H54 (cell line): ENCODE data around the gene MAPK1IP1L.

Experiments
- DNase-seq: peaks from one replicate; pipeline ENCODE4 v3.0.0; 2011; ENCODE audit warnings: low spot score, mixed read lengths; ENCODE audit not compliant: insufficient read length
- FAIRE-seq: peaks from 3 replicates; lab custom pipeline; 2011; peaks lifted over from hg19 to GRCh38; lab: Jason Lieb, UNC
- POLR2A ChIP-seq: IDR thresholded peaks from 2 replicates; pipeline ENCODE4 v1.6.1; 2011; ENCODE audit warnings: low read depth, mild to moderate bottlenecking, low read length

MAPK1IP1L gene

DNA sequence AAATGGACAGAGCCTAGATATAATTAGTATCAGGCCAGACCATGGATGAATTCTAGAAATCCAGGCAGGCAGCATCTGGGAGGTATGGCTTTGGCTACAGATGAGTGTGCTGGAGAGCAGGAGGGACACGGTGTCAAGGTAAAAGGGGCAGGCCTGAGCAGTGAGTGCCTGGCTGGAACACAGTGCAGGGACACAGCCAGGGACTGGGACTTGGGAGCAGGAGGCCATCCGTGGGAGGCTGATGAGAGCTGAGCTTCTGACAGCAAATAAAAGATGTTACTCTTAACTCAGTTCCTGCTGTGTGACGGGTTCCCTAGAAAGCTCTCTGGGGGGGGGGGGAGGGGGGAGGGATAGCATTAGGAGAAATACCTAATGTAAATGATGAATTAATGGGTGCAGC, 64.0 kb downstream of the MAPK1IP1L start:
- DNase-seq (no peak), FAIRE-seq (no peak)
- TF ChIP-seq POLR2A, result no peak

DNA sequence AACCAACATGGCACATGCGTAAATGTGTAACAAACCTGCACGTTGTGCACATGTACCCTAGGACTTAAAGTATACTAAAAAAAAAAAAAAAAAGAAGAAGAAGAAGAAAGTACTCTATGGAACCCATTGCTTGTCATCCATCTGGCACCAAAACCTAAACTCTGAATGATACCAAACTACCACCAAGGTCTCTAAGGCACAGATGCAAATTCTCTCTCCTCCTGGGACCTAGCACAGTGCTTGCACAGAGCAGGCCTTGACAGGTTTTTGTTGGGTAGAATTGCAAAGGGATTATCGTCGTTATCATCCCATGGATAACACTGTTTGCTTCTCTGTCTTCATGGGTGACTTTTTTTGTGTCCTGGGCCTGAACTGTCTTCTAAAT, 64.4 kb downstream of the MAPK1IP1L start:
- FAIRE-seq, result no peak
- no peak for TF ChIP-seq POLR2A
- no peak for DNase-seq

DNA sequence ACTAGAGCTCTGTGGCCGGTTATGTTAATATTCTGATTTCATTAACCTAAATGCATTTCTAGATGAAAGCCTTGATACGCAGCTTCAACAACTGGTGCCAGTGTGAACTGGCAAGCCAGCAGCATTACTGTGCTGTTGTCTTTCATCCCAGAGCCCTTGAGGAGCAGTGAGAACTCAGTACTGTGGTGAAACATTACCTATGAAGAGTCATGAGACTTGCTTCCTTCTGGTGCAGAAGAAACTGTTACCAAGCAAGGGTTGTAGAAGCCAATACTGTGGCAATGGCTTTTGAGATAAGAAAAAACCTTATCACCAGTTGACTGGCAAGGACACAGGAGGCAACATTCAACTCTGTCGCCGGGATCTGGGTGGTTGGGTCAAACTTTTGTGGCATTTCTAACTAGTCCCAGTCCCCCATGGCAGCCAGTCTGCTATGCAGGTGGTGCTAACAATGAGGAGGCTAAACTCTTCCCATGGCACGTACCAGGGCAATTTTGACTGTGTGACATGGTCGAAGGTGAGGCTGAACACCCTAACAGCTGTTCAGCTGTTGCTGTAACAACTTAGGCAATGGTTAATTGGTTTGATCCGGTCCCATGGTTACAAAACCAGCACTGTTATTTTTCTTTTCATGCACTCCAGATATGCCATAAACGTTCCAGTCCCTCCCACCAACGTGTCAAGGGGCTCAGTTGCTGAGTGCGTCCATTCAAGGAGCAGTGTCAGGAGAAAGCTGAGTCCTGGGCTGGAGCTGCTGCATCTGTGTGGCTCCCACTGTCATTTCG, 65.0 kb downstream of the MAPK1IP1L start:
- no peak for DNase-seq
- no peak for FAIRE-seq
- no peak for TF ChIP-seq POLR2A

DNA sequence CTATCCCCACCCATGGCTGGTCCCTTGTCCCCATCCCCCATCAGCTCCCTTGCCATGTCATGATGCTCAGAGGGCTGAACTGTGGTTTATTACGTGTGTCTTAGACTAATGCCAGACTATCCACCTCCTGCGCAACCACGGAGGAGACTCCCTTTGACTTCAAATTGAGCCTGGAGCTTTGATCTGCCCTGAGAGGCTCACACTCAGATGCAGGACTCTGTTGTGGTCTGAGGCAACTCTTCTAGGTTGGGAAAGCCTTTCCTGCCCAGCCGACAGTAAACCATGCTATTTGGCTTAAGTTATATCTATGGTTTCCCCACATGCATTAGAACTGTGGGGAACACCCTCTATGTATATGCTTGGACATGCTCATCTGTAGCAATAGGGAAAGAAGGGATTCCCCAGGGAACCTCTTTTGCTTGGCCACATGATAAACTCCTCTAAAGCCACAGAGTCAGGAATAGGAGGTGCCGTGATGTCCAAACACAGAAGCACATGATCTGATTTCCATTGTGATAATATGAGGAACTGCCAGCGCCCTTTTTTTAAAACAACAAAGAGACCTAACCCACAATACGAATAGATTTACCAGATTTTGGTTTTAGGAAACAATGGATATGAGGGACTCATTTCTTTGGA, 66.5 kb downstream of the MAPK1IP1L start:
- TF ChIP-seq POLR2A, result no peak
- no peak for DNase-seq
- no peak for FAIRE-seq

DNA sequence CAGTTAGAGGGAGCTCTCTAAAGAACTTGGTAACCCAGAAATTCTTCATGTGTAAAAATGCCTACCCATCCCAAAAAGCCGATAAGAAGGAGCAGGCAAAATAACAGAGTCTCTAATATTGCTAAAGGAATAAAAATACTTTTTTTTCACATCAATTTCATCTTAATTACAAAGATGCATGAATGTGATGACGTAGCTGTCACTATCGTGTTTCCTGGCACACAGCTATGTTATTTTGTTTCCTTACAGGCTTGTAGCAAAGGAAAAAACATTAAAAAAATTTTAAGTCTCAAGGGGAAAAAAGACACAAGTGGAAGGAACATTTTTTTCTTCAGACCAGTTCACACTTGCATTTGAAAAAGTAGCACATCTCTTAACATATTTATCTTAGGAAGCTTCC, 67.3 kb downstream of the MAPK1IP1L start:
- FAIRE-seq, result no peak

More for the DNA sequence above, 67.3 kb downstream of the MAPK1IP1L start:
- TF ChIP-seq POLR2A, result no peak
- DNase-seq, result no peak
